DOHH2 (cell line): ENCODE data around the gene S100P.

Experiments
- EZH2phosphoT487 ChIP-seq: fragments of 200-600 bp; sonication (generic); IDR thresholded peaks from 2 replicates; pipeline ENCODE4 v1.6.1; 2017; ENCODE audit warnings: borderline replicate concordance, mild to moderate bottlenecking, antibody characterized with exemption, low read length, moderate library complexity, mixed read lengths
- TF ChIP-seq, protein P1 (sequence below): fragments of 200-600 bp; sonication (generic); IDR thresholded peaks from one replicate; pipeline ENCODE4 v1.5.1; 2014; ENCODE audit warnings: antibody characterized with exemption, mild to moderate bottlenecking, low read depth, low read length; ENCODE audit not compliant: poor library complexity, severe bottlenecking

DNA sequence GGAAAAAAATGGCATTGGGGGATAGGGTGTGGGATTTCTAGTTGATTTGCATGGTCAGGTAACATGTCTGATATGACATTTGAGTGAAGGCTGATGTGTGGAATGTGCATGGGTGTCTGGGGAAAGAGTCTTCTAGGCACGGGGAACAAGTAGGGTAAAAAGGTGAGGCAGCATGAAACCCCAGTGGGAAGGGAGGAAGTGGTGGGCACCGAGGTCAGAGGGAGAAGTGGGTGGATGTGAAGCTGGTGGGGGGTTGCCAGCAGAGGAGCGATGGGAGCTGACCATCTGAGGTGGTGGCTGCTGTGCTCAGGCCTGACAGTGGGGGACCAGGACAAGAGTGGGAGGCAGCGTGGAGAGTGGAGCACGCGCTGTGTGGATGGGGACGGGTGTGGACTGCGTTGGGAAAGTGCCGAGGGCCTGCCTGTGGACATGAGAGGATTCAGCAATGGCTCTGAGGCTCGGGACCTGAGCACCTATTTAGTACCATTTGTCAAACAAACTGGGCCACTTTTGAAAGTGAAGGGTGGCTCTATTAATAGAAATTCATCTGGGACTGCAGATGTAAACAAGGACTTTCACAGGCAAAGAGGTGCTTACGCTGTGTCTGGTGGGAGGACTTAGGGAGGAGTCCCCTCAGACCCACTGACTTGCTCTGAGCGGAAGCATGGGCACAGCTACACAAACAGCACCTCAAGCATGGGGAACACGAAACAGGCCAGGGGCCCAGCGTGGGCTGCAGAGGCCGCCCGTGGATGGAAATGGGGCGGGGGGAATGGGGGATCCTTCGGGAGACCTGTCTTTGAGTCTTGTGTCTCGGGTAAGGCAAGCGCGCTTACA is 16.7 kb upstream of the S100P start:
- TF ChIP-seq, protein P1, sequence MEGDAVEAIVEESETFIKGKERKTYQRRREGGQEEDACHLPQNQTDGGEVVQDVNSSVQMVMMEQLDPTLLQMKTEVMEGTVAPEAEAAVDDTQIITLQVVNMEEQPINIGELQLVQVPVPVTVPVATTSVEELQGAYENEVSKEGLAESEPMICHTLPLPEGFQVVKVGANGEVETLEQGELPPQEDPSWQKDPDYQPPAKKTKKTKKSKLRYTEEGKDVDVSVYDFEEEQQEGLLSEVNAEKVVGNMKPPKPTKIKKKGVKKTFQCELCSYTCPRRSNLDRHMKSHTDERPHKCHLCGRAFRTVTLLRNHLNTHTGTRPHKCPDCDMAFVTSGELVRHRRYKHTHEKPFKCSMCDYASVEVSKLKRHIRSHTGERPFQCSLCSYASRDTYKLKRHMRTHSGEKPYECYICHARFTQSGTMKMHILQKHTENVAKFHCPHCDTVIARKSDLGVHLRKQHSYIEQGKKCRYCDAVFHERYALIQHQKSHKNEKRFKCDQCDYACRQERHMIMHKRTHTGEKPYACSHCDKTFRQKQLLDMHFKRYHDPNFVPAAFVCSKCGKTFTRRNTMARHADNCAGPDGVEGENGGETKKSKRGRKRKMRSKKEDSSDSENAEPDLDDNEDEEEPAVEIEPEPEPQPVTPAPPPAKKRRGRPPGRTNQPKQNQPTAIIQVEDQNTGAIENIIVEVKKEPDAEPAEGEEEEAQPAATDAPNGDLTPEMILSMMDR, result no peak
- no peak for TF ChIP-seq EZH2phosphoT487
